ENCODE results near the gene ABCC8. TPM values are rescaled to one million over a fixed set of nuclear protein-coding genes. Genes with fewer than 3 reads are reported as not detected.

The ABCC8 gene
- total RNA-seq, 1 experiment from 2014 or later: not detected

GRCh38 chr11:17423533-17424310 lies 52.9 kb downstream of the ABCC8 start:
- Histone ChIP-seq H3K4me3 (ENCODE audit: low read depth, low read length, poor library complexity, severe bottlenecking) (no peak overlapping the region), H3K4me1 (ENCODE audit: insufficient read depth, low read length, poor library complexity, severe bottlenecking) (no peaks in the 10 kb centered on the region), H3K36me3 (ENCODE audit: insufficient read depth, low read length, poor library complexity, severe bottlenecking) (no peaks in the 10 kb centered on the region), H3K9me3 (ENCODE audit: low read depth, low read length, poor library complexity, severe bottlenecking) (no peaks in the 10 kb centered on the region), H3K27me3 (replicated peaks; ENCODE audit: insufficient read depth, low read depth, low read length, poor library complexity) (peaks cover 33% of the 10 kb centered on the region), H3K27ac (ENCODE audit: low read depth, low read length, poor library complexity, severe bottlenecking) (no peak overlapping the region)
- CTCF ChIA-PET: no interaction called here
- no peak for TF ChIP-seq EZH2 (IDR thresholded peaks at IDR 0.05; ENCODE audit: borderline replicate concordance, low read depth, low read length, poor library complexity, severe bottlenecking)
- TF ChIP-seq, protein P1, sequence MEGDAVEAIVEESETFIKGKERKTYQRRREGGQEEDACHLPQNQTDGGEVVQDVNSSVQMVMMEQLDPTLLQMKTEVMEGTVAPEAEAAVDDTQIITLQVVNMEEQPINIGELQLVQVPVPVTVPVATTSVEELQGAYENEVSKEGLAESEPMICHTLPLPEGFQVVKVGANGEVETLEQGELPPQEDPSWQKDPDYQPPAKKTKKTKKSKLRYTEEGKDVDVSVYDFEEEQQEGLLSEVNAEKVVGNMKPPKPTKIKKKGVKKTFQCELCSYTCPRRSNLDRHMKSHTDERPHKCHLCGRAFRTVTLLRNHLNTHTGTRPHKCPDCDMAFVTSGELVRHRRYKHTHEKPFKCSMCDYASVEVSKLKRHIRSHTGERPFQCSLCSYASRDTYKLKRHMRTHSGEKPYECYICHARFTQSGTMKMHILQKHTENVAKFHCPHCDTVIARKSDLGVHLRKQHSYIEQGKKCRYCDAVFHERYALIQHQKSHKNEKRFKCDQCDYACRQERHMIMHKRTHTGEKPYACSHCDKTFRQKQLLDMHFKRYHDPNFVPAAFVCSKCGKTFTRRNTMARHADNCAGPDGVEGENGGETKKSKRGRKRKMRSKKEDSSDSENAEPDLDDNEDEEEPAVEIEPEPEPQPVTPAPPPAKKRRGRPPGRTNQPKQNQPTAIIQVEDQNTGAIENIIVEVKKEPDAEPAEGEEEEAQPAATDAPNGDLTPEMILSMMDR (conservative IDR thresholded peaks at IDR 0.05; ENCODE audit: low read depth, low read length): no peak
- POLR2A ChIA-PET (ENCODE audit: low non-redundant PET): no interaction called here
- no TSS peak for BruUV-seq (replicated peaks)
- DNase-seq (ENCODE audit: low spot score): no peak
- intact Hi-C loops (cut with micrococcal nuclease; ENCODE audit: unreplicated experiment): no loop called here

GRCh38 chr11:17421781-17422180 lies 54.9 kb downstream of the ABCC8 start:
- no peaks in the 10 kb centered on the region for H3K9me3 ChIP-seq (ENCODE audit: low read depth, low read length, poor library complexity, severe bottlenecking)
- ChIA-PET CTCF (no interaction called here), POLR2A (ENCODE audit: low non-redundant PET) (no interaction called here)
- TF ChIP-seq EZH2 (IDR thresholded peaks at IDR 0.05; ENCODE audit: borderline replicate concordance, low read depth, low read length, poor library complexity, severe bottlenecking): no peak
- TF ChIP-seq, protein P1 (conservative IDR thresholded peaks at IDR 0.05; ENCODE audit: low read depth, low read length): no peak
- H3K4me3 ChIP-seq (ENCODE audit: low read depth, low read length, poor library complexity, severe bottlenecking): no peak overlapping the region
- DNase-seq (ENCODE audit: low spot score): no peak
- intact Hi-C loops (cut with micrococcal nuclease; ENCODE audit: unreplicated experiment): no loop called here
- peaks cover 48% of the 10 kb centered on the region for H3K27me3 ChIP-seq (replicated peaks; ENCODE audit: insufficient read depth, low read depth, low read length, poor library complexity)
- no peaks in the 10 kb centered on the region for H3K4me1 ChIP-seq (ENCODE audit: insufficient read depth, low read length, poor library complexity, severe bottlenecking)
- no TSS peak for BruUV-seq (replicated peaks)
- no peaks in the 10 kb centered on the region for H3K36me3 ChIP-seq (ENCODE audit: insufficient read depth, low read length, poor library complexity, severe bottlenecking)
- no peak overlapping the region for H3K27ac ChIP-seq (ENCODE audit: low read depth, low read length, poor library complexity, severe bottlenecking)

- Histone ChIP-seq H3K27me3 (replicated peaks; ENCODE audit: insufficient read depth, low read depth, low read length, poor library complexity) (peaks cover 55% of the 10 kb centered on the region), H3K27ac (ENCODE audit: low read depth, low read length, poor library complexity, severe bottlenecking) (no peak overlapping the region), H3K4me1 (ENCODE audit: insufficient read depth, low read length, poor library complexity, severe bottlenecking) (no peaks in the 10 kb centered on the region), H3K4me3 (ENCODE audit: low read depth, low read length, poor library complexity, severe bottlenecking) (no peak overlapping the region), H3K9me3 (ENCODE audit: low read depth, low read length, poor library complexity, severe bottlenecking) (no peaks in the 10 kb centered on the region), H3K36me3 (ENCODE audit: insufficient read depth, low read length, poor library complexity, severe bottlenecking) (no peaks in the 10 kb centered on the region)
- no peak for DNase-seq (ENCODE audit: low spot score)
- CTCF ChIA-PET: no interaction called here
- POLR2A ChIA-PET (ENCODE audit: low non-redundant PET): no interaction called here
- BruUV-seq (replicated peaks): no TSS peak
- intact Hi-C loops (cut with micrococcal nuclease; ENCODE audit: unreplicated experiment): no loop called here
- TF ChIP-seq, protein P1 (conservative IDR thresholded peaks at IDR 0.05; ENCODE audit: low read depth, low read length): no peak
- TF ChIP-seq EZH2 (IDR thresholded peaks at IDR 0.05; ENCODE audit: borderline replicate concordance, low read depth, low read length, poor library complexity, severe bottlenecking): no peak
Observed at GRCh38 chr11:17418444-17419081, 58.1 kb downstream of the ABCC8 start.
